GM03348 (cell line): ENCODE measurements around the gene PACS1.
"Not testable (repeated sequence)": the region's sequence is repeated elsewhere in the genome, so short reads cannot be mapped to it uniquely, and the experiment has no call there.

ENCODE experiments used
- DNase-seq: peaks from one replicate; pipeline ENCODE4 v3.0.0; 2012; ENCODE audit warnings: low spot score

Gene PACS1

DNA sequence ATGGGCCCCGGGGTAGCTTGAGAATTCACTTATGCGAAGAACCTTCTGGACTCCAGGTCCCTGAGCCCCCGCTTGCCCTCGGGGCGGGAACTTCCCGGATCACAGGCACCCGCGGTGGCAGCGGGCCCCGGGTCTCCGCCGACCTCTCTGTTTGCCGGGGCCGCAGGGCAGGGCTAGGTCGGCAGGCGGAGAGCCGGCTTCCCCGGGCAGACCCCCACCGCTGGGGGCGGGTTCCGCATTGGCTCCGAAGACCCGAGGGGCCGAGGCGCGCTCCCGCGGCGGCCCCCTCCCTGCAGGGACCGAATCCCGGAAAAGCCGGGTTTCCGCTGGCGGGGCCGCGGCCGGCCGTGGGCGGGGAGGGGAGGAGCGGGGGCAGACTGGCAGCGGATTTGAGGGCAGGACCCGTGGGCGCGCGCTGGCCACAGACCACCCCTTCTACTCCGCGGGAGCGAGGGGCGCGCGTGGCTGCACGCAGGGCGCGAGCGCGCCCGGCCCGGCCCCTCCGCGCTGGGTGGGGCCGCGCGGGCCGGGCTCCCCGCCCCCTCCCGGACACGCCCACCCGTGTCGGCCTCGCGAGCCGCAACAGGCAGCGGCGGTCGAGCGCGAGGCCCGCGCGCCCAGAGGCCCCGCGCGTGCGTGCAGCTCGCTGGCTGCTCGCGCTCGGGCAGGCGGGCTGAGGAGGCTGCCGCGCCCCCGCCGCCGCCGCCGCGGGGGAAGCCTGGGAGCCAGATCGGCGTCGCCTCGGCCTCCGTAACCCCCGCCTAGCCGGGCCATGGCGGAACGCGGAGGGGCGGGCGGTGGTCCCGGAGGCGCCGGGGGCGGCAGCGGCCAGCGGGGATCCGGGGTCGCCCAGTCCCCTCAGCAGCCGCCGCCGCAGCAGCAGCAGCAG is at the start of gene PACS1:
PACS1 (plus strand) TSS at position 558 of the 889 bp plus-strand sequence; CDS start at position 773, 215 bp downstream.
- peak; percentile 96 for DNase-seq

DNA sequence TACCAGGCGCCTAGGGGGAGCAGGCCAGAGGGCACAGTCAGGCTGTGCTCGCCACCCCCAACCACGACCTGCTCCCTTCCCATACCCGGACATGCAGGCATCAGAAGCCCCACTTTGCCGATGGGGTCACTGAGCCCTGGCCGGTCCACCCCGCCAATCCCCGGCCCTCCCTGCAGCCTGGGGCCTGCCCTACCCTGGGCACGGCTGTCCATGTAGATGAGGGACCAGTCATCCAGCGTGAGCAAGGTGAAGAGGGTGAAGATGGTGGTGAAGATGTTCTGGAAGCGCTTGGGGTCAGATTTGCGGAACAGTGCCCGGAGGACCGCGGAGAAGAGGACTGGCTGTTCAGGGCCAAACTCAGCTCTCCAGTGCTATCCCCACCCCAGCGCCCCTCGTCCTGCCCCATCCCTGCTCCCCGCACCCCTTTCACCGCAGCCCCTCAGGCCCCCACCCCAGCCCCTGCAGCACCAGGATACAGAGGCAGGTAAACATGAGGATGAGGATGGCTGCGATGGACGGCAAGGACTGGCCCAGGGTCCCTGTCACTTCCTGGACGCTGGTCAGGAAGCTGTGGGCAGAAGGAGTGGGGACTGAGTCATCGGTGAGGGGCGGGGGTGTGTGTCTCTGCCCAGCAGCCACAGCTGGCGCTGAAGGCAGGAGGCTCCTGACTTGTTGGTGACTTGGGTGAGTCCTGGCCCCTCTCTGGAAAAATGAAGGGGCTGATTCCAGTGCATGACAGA is 49.3 kb upstream of the PACS1 start:
- DNase-seq, result peak; percentile 88

DNA sequence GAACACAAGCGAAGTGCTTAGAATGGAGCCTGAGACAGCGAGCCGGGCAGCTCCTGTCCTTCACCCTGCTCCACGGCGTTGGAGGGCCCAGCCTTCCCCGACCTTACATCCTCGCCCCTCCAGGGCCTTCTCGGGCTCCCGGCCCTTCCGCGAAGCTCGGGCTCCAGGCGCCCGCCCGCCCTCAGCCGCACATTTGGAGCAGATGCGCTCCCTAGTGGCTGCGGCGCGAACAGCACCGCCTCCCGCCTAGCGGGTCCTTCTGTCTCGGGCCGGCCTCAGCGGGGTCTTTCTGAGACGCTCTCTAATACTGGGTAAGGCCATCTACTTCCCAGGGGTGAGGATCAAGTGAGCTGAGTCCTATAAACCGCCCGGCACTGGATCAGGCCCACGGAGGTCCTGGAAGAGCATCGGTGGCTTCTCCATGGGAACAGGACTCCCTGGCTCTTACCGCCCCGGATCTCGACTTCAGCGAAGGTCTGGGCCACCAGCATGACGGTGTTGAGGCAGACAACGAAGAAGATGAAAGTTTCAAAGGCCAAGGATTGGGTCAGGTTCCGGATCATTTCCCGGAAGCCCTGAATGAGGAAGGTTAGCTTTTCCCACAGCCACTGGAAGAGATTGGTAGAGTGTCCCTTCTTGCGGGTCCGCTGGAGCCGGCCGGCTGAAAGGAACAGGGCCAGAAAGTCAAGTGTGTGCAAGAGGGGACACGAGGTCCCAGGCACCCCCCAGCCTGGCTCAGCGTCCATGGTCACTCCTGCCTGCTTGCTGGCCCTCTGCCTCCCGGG is 47.5 kb upstream of the PACS1 start:
- peak; percentile 94 for DNase-seq

DNA sequence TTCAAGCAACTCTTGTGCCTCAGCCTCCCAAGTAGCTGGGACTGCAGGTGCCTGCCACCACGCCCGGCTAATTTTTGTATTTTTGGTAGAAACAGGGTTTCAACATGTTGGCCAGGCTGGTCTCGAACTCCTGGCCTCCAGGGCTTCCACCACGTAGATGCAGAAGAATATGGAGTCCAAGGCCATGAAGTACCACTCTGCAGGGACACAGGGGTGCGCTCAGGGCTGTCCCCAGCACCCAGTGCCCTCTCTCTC is 47.0 kb upstream of the PACS1 start:
- not testable (repeated sequence) for DNase-seq

DNA sequence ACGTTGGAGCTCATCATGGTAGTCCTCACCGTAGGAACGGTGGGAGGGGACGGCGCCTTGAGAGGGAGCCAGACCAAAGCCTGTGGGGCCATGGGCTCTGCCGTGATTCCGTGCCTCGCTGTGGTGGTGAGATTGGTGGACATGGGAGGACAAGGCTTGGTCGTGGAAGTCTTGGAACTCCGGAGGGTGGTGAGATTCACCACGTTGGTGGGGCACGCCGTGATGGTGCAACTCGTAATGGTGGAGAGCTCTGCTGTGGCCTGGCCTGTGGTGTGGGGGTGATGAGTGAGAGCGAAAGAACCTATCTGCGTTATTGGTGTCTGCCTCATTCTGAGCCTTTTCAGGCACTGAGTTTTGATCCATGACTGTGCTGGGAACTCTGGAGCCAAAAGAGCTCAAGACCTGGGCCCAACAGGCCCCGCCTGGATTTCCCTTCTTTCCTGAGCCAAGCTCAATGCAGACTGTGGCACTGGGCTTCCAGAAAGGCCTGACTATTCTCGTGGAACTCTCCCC is 44.0 kb upstream of the PACS1 start, which contains the start of gene CATSPER1:
CATSPER1 (minus strand) TSS at position 463 of the 513 bp plus-strand sequence; CDS start at position 363, 100 bp downstream.
- DNase-seq, result no peak

DNA sequence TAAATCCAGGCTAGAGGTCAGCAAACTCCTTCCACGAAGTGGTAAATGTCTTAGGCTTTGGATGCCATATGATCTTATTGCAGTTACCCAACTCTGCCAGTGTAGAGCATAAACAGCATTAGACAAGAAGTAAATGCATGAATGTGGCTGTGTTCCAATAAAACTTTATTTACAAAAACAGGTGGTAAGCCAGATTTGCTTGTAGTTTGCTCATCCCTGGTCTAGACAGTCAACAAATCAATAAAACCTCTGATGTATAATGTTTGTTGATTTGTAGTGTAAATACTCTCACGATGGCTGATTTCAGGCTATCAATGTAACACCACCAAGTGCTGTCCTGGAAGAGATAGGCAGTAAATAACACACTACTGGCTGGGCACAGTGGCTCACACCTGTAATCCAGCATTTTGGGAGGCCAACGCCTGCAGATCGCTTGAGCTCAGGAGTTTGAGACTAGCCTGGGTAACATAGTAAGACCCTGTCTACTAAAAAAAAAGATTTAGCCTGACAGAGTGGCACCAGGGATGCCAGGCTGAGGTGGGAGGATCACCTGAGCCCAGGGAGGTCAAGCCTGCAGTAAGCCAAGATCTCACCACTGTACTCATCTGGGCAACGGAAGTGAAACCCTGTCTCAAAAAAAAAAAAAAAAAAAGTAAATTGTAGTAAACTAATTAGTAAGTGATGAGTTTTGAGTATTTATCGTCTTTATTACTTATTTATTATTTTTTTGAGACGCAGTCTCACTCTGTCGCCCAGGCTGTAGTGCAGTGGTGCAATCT is 36.9 kb upstream of the PACS1 start:
- no peak for DNase-seq

DNA sequence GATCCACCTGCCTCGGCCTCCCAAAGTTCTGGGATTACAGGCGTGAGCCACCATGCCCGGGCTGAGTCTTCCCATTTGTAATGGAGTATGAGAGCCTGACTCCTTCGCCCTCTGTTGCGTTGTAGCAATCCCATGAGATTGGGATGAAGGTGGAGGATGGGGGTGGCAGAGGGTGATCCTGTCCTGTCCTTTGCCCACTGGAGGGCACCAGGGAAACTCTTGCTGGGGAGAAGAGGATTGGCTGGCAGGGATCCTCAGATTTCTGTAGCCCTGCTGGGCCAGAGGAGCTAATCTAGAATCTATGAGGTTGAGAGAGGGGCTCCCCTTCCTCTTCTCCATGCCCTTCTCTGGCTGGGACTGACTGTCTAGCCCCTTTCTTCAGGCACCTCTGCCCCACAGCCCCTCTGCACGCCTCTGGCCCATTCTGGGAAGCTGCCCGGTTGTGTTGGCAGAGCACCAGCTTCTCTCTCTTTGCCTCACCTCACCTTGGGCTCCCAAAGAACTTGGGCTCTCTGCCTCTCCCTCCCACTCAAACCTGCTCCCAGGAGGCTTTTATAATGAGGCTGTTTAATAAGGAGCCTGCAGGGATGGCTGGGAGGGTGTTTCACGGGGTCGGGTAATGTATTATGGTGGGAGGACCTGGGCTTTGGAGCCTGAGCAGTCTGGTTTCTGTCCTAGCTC is 34.3 kb upstream of the PACS1 start:
- no peak for DNase-seq

DNA sequence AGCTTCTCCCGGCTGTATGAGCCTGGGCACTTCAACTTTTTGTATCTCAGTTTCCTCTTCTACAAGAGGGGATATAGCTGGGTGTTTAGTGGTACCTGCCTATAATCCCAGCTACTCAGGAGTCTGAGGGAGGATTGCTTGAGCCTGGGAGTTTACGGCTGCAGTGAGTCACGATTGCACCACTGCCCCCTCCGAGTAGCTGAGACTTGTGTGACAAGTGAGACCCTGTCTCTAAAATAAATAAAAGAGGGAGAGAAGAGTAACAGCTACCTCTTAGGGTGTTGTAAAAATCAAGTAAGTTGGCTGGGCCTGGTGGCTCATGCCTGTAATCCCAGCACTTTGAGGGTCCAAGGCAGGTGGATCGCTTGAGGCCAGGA is 33.8 kb upstream of the PACS1 start:
- DNase-seq, result no peak

DNA sequence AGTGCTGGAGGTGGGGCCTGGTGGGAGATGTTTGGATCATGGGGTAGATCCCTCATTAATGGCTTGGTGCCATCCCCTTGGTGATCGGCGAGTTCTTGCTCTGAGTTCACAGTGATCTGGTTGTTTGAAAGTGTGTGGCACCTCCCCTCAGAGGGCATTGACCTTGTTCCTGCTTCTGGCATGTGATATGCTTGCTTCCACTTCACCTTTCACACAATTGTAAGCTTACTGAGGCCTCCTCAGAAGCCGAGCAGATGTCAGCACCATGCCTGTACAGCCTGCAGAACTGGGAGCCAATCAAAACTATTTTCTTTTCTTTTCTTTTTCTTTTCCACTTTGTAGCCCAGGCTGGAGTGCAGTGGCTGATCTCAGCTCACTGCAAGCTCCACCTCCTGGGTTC is 32.7 kb upstream of the PACS1 start:
- no peak for DNase-seq

DNA sequence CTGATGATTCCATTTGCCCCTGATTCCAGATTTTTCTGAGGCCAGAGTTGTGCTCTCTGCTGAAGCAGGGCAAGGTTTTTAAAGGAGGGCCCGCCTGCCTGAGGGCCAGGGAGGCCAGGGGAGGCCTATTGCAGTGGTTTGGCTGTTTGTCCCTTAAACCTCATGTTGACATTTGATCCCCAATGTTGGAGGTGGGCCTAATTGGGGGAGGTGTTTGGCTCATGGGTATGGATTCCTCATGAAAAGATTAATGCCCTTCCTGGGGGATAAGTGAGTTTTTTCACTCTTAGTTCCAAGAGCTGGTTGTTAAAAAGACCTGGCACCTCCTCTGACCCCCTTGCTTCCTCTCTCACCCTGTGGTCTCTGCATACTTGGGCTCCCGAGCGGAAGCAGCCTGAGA is 30.3 kb upstream of the PACS1 start:
- no peak for DNase-seq

DNA sequence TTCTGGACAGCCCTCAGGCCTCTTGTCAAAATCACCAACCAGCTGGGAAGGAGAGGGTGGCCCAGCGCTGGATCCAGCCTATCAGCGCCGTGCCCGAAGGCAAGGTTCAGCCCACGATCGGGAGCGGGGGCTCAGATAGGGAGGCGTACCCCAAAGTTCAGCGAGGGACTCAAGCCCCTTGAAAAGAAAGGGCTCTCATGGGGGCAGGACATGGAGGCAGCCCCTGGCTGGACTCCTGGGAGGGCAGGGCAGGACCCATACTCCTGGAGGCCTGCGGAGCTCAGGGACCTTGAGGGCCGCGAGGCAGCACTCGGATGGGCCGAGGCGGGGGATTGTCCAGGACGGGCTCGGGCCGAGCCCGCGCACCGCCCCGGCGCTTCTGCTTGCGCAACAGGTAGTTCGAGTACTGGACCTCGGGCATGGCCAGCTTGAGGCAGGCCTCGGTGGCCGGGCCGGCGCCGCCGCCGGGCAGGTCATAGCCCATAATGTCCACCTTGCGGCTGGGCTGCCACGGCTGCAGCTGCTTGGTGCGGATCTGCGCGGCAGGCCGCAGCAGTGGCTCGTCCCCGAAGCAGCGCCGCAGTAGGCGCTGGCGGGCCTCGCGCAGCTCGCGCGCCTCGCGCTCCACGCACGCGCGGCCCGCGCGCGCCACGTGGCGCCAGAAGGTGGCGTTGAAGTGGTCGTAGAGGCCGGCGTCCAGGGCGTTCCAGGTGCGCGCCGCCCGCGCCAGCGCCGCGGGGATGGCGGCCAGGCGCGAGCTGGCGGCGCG is 27.7 kb upstream of the PACS1 start:
- no peak for DNase-seq

DNA sequence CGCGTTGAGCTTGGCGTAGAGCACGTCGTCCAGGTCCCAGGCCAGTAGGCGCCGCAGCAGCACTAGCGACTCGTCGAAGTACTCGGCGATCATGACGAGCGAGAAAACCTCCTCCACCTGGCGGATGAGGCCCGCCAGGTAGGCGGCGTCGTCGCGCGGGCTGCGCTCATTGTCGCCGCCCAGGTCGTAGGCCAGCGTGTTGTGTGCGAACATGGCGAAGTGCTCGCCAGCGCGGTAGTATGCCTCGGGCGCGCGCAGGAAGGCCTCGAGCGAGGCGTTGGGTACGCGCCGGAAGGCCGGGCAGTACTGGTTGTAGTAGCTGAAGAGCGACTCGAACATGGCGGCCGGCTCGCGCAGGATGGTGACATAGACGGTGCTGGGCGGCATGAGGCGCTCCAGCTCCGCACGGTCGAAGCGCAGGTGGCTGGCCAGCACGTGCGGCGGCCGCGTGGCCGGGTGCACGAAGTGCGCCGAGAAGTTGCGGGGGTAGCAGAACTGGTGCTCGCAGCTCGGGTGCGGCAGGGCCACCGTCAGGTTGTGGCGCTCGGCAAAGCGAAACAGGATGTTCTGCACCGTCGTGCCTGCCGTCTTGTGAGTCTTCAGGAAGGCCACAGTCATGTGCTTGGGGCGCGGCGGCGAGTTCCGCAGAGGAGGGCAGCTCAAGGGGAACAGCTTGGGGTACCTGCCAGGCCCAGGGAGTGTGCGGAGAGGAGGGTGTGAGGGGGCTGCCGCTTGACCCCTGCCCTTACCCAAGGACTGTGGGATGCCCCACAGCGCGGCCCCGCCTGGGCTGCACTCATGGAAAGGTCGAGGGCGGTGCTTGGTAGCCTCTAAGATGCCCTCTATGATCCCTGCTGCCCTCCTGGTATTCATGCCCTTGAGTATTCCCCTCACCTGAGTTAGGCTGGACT is 26.8 kb upstream of the PACS1 start:
- no peak for DNase-seq

DNA sequence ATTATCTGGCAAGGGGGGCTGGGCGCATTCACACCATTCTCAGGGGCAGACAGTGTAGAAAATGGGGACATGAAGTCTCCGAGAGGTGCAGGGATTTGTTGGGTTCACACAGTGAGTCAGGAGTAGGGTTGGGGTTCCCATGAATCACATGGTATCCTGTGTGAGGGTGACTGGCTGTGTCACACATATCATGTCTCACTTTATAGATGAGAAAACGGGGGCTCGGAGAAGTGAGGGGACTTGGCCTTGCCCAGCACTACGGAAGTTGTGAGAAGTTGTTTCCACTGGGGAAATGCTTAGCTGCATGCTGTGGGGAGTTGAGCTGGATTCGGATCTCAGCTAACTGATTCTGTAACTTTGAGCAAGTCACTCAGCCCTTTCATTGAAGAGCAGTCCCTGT is 25.3 kb upstream of the PACS1 start:
- no peak for DNase-seq

DNA sequence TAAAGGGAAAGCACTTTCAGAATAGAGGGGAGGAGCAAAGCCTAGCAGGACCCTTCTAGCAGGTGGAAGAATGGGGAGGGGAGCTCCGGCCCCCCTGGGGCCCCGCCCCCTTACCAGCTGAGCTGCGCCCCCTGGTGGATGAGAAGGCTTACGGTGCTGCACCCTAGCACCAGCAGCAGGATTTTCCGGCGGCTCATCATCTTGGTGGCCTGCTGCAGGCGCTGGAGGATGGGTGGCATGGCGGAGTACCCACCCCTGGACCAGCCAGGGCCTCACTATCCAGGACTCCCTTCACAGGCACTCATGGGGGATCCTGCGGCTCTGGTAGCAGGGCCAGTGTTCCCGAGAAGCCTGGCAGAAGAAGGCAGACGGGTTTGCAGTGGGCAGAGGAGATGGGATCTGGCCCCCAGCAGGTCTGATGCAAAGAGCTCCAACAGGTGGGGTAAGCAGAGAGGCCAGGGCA is 24.9 kb upstream of the PACS1 start:
- DNase-seq, result peak; percentile 94

DNA sequence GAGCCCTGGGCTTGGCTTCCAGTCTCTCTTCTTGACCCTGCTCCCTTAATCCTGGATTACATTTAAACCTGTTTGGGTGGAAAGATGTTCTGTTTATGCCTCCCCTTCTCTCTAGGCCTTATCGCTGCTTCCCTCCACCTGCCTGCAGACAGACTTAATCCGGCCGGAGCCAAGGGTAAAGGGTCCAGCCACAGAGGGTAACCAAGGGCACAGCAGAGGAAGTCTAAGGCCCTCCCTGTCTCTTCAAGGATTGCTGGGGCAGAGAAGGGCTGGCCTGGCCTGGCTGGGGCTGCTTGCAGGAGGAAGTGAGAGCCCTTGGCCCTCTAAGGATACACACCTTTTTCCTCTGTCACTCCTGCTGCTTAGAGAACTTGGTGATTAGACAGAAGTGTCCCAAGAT is 23.2 kb upstream of the PACS1 start:
- no peak for DNase-seq

DNA sequence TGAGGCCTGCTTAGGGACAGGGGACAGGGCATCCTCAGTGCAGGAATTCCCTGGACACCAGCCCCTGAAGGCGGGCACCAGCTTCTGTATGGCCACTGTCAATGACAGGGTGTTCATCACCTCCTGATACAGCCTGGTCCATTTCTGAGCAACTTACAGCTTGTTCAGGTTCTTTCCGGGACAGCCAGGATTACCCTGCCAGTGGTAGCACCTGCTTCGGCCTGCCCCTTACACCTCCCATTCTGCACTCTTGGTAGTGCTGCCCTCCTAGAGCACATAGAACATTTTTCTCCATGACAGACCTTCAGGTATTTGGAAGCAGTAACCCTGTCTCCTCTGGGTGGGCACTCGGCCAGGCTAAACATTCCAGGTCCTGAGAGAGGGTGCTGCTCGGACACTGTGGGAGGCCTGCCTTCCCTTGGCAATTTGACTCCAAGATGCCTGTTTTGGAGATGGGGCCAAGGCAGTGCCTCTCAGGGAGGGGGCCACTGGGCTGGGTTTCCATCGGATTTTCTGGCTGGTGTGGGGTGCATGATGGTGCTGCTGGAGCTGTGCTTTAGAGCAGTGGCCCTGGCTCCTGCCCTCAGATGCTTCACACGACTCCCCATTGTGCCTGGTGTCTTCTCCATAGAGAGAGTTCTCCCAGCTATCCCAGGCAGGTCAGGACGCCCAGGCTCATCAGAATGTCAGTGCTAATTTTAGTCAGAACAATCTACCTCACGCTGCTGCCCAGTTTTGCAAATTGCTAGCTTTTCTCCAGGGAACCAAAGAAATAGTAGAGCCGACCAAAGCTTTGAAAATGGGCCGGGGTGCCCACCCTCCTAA is 22.3 kb upstream of the PACS1 start:
- DNase-seq, result no peak

DNA sequence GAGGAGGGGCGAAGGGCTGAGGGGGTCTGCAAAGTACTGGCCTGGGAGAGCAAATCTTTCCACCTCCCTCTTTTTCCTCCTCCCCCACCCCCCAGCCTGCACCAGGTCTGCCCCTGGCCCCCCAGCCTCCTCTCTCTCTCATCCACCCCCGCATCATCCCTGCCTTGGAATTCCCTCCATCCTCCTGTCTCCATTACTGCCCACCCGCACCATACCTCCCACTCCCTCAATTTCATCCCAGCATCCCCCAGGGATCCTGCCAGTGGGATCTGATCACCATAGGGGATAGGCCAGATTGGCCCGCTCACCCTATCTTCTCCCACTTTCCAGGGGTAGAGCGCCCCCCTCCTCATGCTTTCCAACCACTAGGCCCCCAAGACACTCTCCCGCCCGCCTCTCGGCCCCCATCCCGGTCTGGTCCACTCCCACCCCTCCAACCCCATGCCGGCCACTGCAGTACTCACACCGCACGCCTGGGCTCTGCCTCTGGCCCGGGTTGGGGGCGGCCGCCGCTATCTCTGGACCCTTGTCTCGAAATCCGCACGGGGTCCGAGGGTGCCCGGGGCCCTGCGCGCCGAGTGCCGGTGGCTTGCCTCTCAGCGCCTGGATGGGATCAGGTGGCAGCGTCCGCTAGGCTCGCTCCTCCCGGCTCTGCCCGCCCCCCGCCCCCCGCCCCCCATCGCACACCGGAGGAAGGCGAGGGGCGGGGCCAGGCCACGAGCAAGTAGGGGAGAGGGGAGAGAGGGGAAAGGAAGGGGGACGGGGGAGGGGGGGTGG is 21.3 kb upstream of the PACS1 start, which contains the start of gene GAL3ST3:
GAL3ST3 (minus strand) TSS at position 615 of the 777 bp plus-strand sequence. CDS start 3,746 bp downstream, outside the sequence.
- DNase-seq, result no peak
